ENCODE measurements around the gene CEACAM6. TPM values are rescaled to one million over a fixed set of nuclear protein-coding genes. Genes with fewer than 3 reads are reported as not detected.
A peak's percentile ranks its signal among the peaks of the same experiment; 100 is the strongest.
"Not testable (repeated sequence)": the region's sequence is repeated elsewhere in the genome, so short reads cannot be mapped to it uniquely, and the experiment has no call there.

CEACAM6 gene
- not detected for total RNA-seq

- ATAC-seq (no peak), DNase-seq (ENCODE audit: low spot score) (no peak)
- Mint-ChIP-seq H3K4me3 (no peak within 1 kb of the TSS), H3K36me3 (no peaks in the 10 kb centered on the region), H3K9me3 (no peaks in the 10 kb centered on the region), H3K27ac (no peak within 1 kb of the TSS), H3K4me1 (ENCODE audit: low read depth in 2 of 2) (peaks cover 4 to 5% of the 10 kb centered on the region in 2 donors), H3K27me3 (peaks cover 27 to 47% of the 10 kb centered on the region in 2 donors)
Measured at GRCh38 chr19:41755328-41755913, at the start of gene CEACAM6. Gene CEACAM6 (plus strand): TSS chr19:41755530. CDS start chr19:41755639, 109 bp downstream.

DNA sequence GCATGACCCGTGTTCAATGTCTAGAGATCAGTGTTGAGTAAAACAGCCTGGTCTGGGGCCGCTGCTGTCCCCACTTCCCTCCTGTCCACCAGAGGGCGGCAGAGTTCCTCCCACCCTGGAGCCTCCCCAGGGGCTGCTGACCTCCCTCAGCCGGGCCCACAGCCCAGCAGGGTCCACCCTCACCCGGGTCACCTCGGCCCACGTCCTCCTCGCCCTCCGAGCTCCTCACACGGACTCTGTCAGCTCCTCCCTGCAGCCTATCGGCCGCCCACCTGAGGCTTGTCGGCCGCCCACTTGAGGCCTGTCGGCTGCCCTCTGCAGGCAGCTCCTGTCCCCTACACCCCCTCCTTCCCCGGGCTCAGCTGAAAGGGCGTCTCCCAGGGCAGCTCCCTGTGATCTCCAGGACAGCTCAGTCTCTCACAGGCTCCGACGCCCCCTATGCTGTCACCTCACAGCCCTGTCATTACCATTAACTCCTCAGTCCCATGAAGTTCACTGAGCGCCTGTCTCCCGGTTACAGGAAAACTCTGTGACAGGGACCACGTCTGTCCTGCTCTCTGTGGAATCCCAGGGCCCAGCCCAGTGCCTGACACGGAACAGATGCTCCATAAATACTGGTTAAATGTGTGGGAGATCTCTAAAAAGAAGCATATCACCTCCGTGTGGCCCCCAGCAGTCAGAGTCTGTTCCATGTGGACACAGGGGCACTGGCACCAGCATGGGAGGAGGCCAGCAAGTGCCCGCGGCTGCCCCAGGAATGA lies 48.4 kb upstream of the CEACAM6 start:
- DNase-seq (ENCODE audit: low spot score) (peak; percentile 71), ATAC-seq (peak; percentile 85 to 87)
- H3K4me1 Mint-ChIP-seq (ENCODE audit: low read depth in 2 of 2): peaks cover 5% of the 10 kb centered on the region in 2 donors
- H3K27ac Mint-ChIP-seq: peak overlapping the region in 1 of 2 donors; percentile 43
- no peaks in the 10 kb centered on the region for H3K9me3 Mint-ChIP-seq
- H3K4me3 Mint-ChIP-seq: peak overlapping the region; percentile 74
- H3K27me3 Mint-ChIP-seq: peaks cover 9 to 18% of the 10 kb centered on the region in 2 donors
- H3K36me3 Mint-ChIP-seq: no peaks in the 10 kb centered on the region

- Mint-ChIP-seq H3K4me3 (no peak overlapping the region), H3K9me3 (no peaks in the 10 kb centered on the region), H3K36me3 (no peaks in the 10 kb centered on the region), H3K4me1 (ENCODE audit: low read depth in 2 of 2) (peaks cover 5% of the 10 kb centered on the region in 2 donors), H3K27ac (peak overlapping the region in 1 of 2 donors; percentile 43), H3K27me3 (peaks cover 9 to 22% of the 10 kb centered on the region in 2 donors)
- DNase-seq (ENCODE audit: low spot score) (no peak), ATAC-seq (no peak)
Measured at GRCh38 chr19:41707502-41707812, 47.9 kb upstream of the CEACAM6 start.

GRCh38 chr19:41707871-41708371 lies 47.4 kb upstream of the CEACAM6 start:
- peaks cover 9 to 27% of the 10 kb centered on the region in 2 donors for H3K27me3 Mint-ChIP-seq
- H3K9me3 Mint-ChIP-seq: no peaks in the 10 kb centered on the region

DNA sequence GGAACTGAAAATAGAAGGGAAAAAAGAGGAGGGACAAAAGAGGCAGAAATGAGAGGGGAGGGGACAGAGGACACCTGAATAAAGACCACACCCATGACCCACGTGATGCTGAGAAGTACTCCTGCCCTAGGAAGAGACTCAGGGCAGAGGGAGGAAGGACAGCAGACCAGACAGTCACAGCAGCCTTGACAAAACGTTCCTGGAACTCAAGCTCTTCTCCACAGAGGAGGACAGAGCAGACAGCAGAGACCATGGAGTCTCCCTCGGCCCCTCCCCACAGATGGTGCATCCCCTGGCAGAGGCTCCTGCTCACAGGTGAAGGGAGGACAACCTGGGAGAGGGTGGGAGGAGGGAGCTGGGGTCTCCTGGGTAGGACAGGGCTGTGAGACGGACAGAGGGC lies 46.8 kb upstream of the CEACAM6 start, which contains the start of gene CEACAM5:
Gene CEACAM5 (plus strand): TSS at position 146 of the 400 bp plus-strand sequence. CDS start 106 bp downstream, at position 252.
- Mint-ChIP-seq H3K4me3 (no peak within 1 kb of the TSS), H3K36me3 (no peaks in the 10 kb centered on the region), H3K27ac (no peak within 1 kb of the TSS), H3K27me3 (peaks cover 11 to 32% of the 10 kb centered on the region in 2 donors), H3K9me3 (no peaks in the 10 kb centered on the region), H3K4me1 (ENCODE audit: low read depth in 2 of 2) (peaks cover 5% of the 10 kb centered on the region in 2 donors)
- ATAC-seq (no peak), DNase-seq (ENCODE audit: low spot score) (no peak)

More at GRCh38 chr19:41707871-41708371, 47.4 kb upstream of the CEACAM6 start:
- no peak for ATAC-seq
- Mint-ChIP-seq H3K4me3 (no peak overlapping the region), H3K4me1 (ENCODE audit: low read depth in 2 of 2) (peaks cover 5% of the 10 kb centered on the region in 2 donors), H3K27ac (no peak overlapping the region), H3K36me3 (no peaks in the 10 kb centered on the region)
- DNase-seq (ENCODE audit: low spot score): no peak

DNA sequence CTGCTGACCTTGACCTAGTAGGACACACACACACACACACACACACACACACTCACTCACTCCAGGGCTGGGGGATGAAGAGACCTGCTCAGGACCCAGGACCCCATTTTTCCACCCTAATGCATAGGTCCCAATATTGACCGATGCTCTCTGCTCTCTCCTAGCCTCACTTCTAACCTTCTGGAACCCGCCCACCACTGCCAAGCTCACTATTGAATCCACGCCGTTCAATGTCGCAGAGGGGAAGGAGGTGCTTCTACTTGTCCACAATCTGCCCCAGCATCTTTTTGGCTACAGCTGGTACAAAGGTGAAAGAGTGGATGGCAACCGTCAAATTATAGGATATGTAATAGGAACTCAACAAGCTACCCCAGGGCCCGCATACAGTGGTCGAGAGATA lies 45.8 kb upstream of the CEACAM6 start:
- ATAC-seq: not testable (repeated sequence)

GRCh38 chr19:41709951-41710645 lies 45.2 kb upstream of the CEACAM6 start:
- no peak for DNase-seq (ENCODE audit: low spot score)
- H3K27me3 Mint-ChIP-seq: peaks cover 15 to 36% of the 10 kb centered on the region in 2 donors
- no peaks in the 10 kb centered on the region for H3K9me3 Mint-ChIP-seq
- H3K27ac Mint-ChIP-seq: no peak overlapping the region
- no peak for ATAC-seq
- H3K36me3 Mint-ChIP-seq: no peaks in the 10 kb centered on the region
- H3K4me1 Mint-ChIP-seq (ENCODE audit: low read depth in 2 of 2): peaks cover 5% of the 10 kb centered on the region in 2 donors
- H3K4me3 Mint-ChIP-seq: no peak overlapping the region

More for the DNA sequence above, 45.8 kb upstream of the CEACAM6 start:
- not testable (repeated sequence) for H3K27ac Mint-ChIP-seq; H3K9me3 Mint-ChIP-seq; DNase-seq (ENCODE audit: low spot score); H3K4me3 Mint-ChIP-seq; H3K4me1 Mint-ChIP-seq (ENCODE audit: low read depth in 2 of 2); H3K36me3 Mint-ChIP-seq
- peaks cover 15 to 36% of the 10 kb centered on the region in 2 donors for H3K27me3 Mint-ChIP-seq

GRCh38 chr19:41711376-41712261 lies 43.7 kb upstream of the CEACAM6 start:
- Mint-ChIP-seq H3K27me3 (peaks cover 16 to 26% of the 10 kb centered on the region in 2 donors), H3K4me1 (ENCODE audit: low read depth in 2 of 2) (peaks cover 5% of the 10 kb centered on the region in 2 donors), H3K27ac (no peak overlapping the region), H3K36me3 (no peaks in the 10 kb centered on the region), H3K9me3 (no peaks in the 10 kb centered on the region), H3K4me3 (no peak overlapping the region)
- ATAC-seq: no peak
- no peak for DNase-seq (ENCODE audit: low spot score)

- Mint-ChIP-seq H3K27me3 (peaks cover 14 to 32% of the 10 kb centered on the region in 2 donors), H3K36me3 (no peaks in the 10 kb centered on the region), H3K4me1 (ENCODE audit: low read depth in 2 of 2) (no peaks in the 10 kb centered on the region), H3K4me3 (no peak overlapping the region), H3K9me3 (no peaks in the 10 kb centered on the region), H3K27ac (no peak overlapping the region)
- no peak for DNase-seq (ENCODE audit: low spot score)
- no peak for ATAC-seq
Measured at GRCh38 chr19:41714598-41714997, 40.7 kb upstream of the CEACAM6 start.

- Mint-ChIP-seq H3K27me3 (peaks cover 16 to 17% of the 10 kb centered on the region in 2 donors), H3K4me1 (ENCODE audit: low read depth in 2 of 2) (no peaks in the 10 kb centered on the region), H3K36me3 (no peaks in the 10 kb centered on the region), H3K27ac (no peak overlapping the region), H3K9me3 (no peaks in the 10 kb centered on the region), H3K4me3 (no peak overlapping the region)
- ATAC-seq (no peak), DNase-seq (ENCODE audit: low spot score) (no peak)
Measured at GRCh38 chr19:41718761-41719160, 36.6 kb upstream of the CEACAM6 start.

GRCh38 chr19:41720103-41720502 lies 35.2 kb upstream of the CEACAM6 start:
- Mint-ChIP-seq H3K27ac (no peak overlapping the region), H3K9me3 (no peaks in the 10 kb centered on the region), H3K4me3 (no peak overlapping the region), H3K27me3 (peaks cover 16 to 17% of the 10 kb centered on the region in 2 donors), H3K36me3 (no peaks in the 10 kb centered on the region), H3K4me1 (ENCODE audit: low read depth in 2 of 2) (no peaks in the 10 kb centered on the region)
- peak in 1 of 2 donors; percentile 34 for ATAC-seq
- no peak for DNase-seq (ENCODE audit: low spot score)

- Mint-ChIP-seq H3K27me3 (peaks cover 35 to 37% of the 10 kb centered on the region in 2 donors), H3K4me1 (ENCODE audit: low read depth in 2 of 2) (no peaks in the 10 kb centered on the region), H3K36me3 (no peaks in the 10 kb centered on the region), H3K27ac (no peak overlapping the region), H3K4me3 (no peak overlapping the region), H3K9me3 (no peaks in the 10 kb centered on the region)
- no peak for DNase-seq (ENCODE audit: low spot score)
- ATAC-seq: no peak
Measured at GRCh38 chr19:41726493-41726892, 28.8 kb upstream of the CEACAM6 start.

GRCh38 chr19:41734156-41734555 lies 21.2 kb upstream of the CEACAM6 start:
- DNase-seq (ENCODE audit: low spot score) (no peak), ATAC-seq (no peak)
- H3K36me3 Mint-ChIP-seq: no peaks in the 10 kb centered on the region
- no peaks in the 10 kb centered on the region for H3K4me1 Mint-ChIP-seq (ENCODE audit: low read depth in 2 of 2)
- H3K27ac Mint-ChIP-seq: no peak overlapping the region
- peaks cover 30 to 40% of the 10 kb centered on the region in 2 donors for H3K27me3 Mint-ChIP-seq
- no peaks in the 10 kb centered on the region for H3K9me3 Mint-ChIP-seq
- H3K4me3 Mint-ChIP-seq: no peak overlapping the region

All from natural killer cell treated with Interleukin-12 subunit alpha and Interleukin-12 subunit beta and Interleukin-15 and Interleukin-18, amount 100 ng/mL, for 72 hours (primary cell).